Myocyte (in vitro differentiated cells): ENCODE results near the gene KIF2A. TPM values are rescaled to one million over a fixed set of nuclear protein-coding genes. Genes with fewer than 3 reads are reported as not detected.

Source experiments
- DNase-seq: peaks from one replicate; pipeline ENCODE4 v3.0.0-alpha.2; 2012; ENCODE audit warnings: low read depth
- total RNA-seq: library from RNA; depleted of rRNA; stranded (reverse); fragments of >200 nt; gene quantifications from 2 replicates; pipeline ENCODE4 v1.2.3, GENCODE V29; 2014

Gene KIF2A
- total RNA-seq, 1 donor from 2014 or later = 57.2 TPM

GRCh38 chr5:62327138-62328053 is 21.4 kb downstream of the KIF2A start:
- DNase-seq = no peak

- peak; percentile 31 for DNase-seq
Measured at GRCh38 chr5:62328772-62329491, 22.9 kb downstream of the KIF2A start.

- no peak for DNase-seq
Measured at GRCh38 chr5:62330302-62330701, 24.3 kb downstream of the KIF2A start.

GRCh38 chr5:62331921-62332320 is 25.9 kb downstream of the KIF2A start:
- peak; percentile 54 for DNase-seq

- no peak for DNase-seq
Measured at GRCh38 chr5:62333250-62333794, 27.3 kb downstream of the KIF2A start.

- no peak for DNase-seq
Measured at GRCh38 chr5:62334082-62334481, 28.1 kb downstream of the KIF2A start.

- no peak for DNase-seq
Measured at GRCh38 chr5:62340392-62340791, 34.4 kb downstream of the KIF2A start.

GRCh38 chr5:62340979-62341378 is 35.0 kb downstream of the KIF2A start:
- DNase-seq = no peak

GRCh38 chr5:62341783-62342475 is 35.9 kb downstream of the KIF2A start:
- no peak for DNase-seq

- DNase-seq = no peak
Measured at GRCh38 chr5:62342476-62342837, 36.5 kb downstream of the KIF2A start.

- no peak for DNase-seq
Measured at GRCh38 chr5:62343428-62343827, 37.4 kb downstream of the KIF2A start.

- no peak for DNase-seq
Measured at GRCh38 chr5:62346748-62347147, 40.7 kb downstream of the KIF2A start.

GRCh38 chr5:62347928-62348327 is 41.9 kb downstream of the KIF2A start:
- DNase-seq = no peak

- DNase-seq = no peak
Measured at GRCh38 chr5:62348723-62349481, 42.9 kb downstream of the KIF2A start.

- peak; percentile 69 for DNase-seq
Measured at GRCh38 chr5:62354028-62354874, 48.2 kb downstream of the KIF2A start.

GRCh38 chr5:62362701-62363100 is 56.7 kb downstream of the KIF2A start:
- DNase-seq = no peak

GRCh38 chr5:62369039-62369438 is 63.0 kb downstream of the KIF2A start:
- DNase-seq = no peak

GRCh38 chr5:62371409-62371808 is 65.4 kb downstream of the KIF2A start:
- DNase-seq = no peak

- DNase-seq = no peak
Measured at GRCh38 chr5:62372600-62372999, 66.6 kb downstream of the KIF2A start.

GRCh38 chr5:62373382-62373781 is 67.4 kb downstream of the KIF2A start:
- no peak for DNase-seq
